ENCODE measurements around the gene CERS3.

CERS3 gene

GRCh38 chr15:100484443-100484842 is 44.3 kb downstream of the CERS3 start:
- H4K20me1 ChIP-seq (ENCODE audit: low read depth, low read length), result no peaks in the 10 kb centered on the region
- no peak overlapping the region for H2AFZ ChIP-seq (ENCODE audit: low read depth, low read length, severe bottlenecking)
- no peak overlapping the region for H3K4me3 ChIP-seq (ENCODE audit: insufficient read depth, low read length, poor library complexity, severe bottlenecking)
- no peak overlapping the region for H3K9ac ChIP-seq (ENCODE audit: low read length)
- 0 out of 2 replicates have a peak, but pooled peaks cover under 1% of the 10 kb centered on the region for H3K9me3 ChIP-seq (ENCODE audit: insufficient read depth, low read length)
- H3F3A ChIP-seq (ENCODE audit: insufficient read depth), result no peaks in the 10 kb centered on the region
- no peak overlapping the region for H3K27ac ChIP-seq (ENCODE audit: low read depth, low read length)
- TF ChIP-seq CTCF (IDR thresholded peaks at IDR 0.05; ENCODE audit: insufficient read depth, low read length, poor library complexity, severe bottlenecking) (no peak), EZH2phosphoT487 (conservative IDR thresholded peaks at IDR 0.05; ENCODE audit: low read length) (no peak)
- H3K4me2 ChIP-seq (ENCODE audit: low read depth, low read length, poor library complexity, severe bottlenecking), result no peak overlapping the region
- no peaks in the 10 kb centered on the region for H3K36me3 ChIP-seq (ENCODE audit: low read length)
- H3K27me3 ChIP-seq (ENCODE audit: low read length), result no peaks in the 10 kb centered on the region
- no peaks in the 10 kb centered on the region; the same call in 1 of the 2 replicates for H3K9me2 ChIP-seq (replicated peaks; ENCODE audit: insufficient read depth, low read length)
- H3K79me2 ChIP-seq (ENCODE audit: insufficient read depth, low read length), result no peaks in the 10 kb centered on the region

GRCh38 chr15:100483370-100483769 is 45.4 kb downstream of the CERS3 start:
- Histone ChIP-seq H3K27ac (ENCODE audit: low read depth, low read length) (no peak overlapping the region), H4K20me1 (ENCODE audit: low read depth, low read length) (no peaks in the 10 kb centered on the region), H3K36me3 (ENCODE audit: low read length) (no peaks in the 10 kb centered on the region), H2AFZ (ENCODE audit: low read depth, low read length, severe bottlenecking) (no peak overlapping the region), H3K4me2 (ENCODE audit: low read depth, low read length, poor library complexity, severe bottlenecking) (no peak overlapping the region), H3K79me2 (ENCODE audit: insufficient read depth, low read length) (no peaks in the 10 kb centered on the region), H3K9ac (ENCODE audit: low read length) (no peak overlapping the region), H3F3A (ENCODE audit: insufficient read depth) (no peaks in the 10 kb centered on the region), H3K9me2 (replicated peaks; ENCODE audit: insufficient read depth, low read length) (no peaks in the 10 kb centered on the region; the same call in 1 of the 2 replicates), H3K9me3 (ENCODE audit: insufficient read depth, low read length) (peaks cover 11% of the 10 kb centered on the region; the same call in 1 of the 2 replicates), H3K27me3 (ENCODE audit: low read length) (no peaks in the 10 kb centered on the region), H3K4me3 (ENCODE audit: insufficient read depth, low read length, poor library complexity, severe bottlenecking) (no peak overlapping the region)
- TF ChIP-seq CTCF (IDR thresholded peaks at IDR 0.05; ENCODE audit: insufficient read depth, low read length, poor library complexity, severe bottlenecking), result no peak
- no peak for TF ChIP-seq EZH2phosphoT487 (conservative IDR thresholded peaks at IDR 0.05; ENCODE audit: low read length)

DNA sequence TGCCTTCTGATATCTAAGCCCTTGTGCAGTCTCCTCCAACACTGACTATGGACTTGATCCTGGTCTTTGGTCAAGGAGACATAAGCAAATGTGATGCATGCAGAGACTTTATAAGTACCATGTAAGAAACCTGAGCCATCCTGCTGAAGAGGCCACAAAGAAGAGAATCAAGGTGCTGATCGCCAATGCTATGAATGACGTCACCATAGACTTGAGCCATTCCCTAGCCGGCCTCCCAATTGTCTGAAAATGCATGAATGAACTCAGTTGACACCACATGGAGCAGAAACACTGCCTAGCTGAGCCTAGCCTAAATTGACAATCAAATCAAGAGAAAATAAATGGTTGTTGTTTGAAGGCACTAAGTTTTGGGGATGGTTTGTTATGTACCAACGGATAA is 51.9 kb downstream of the CERS3 start:
- Histone ChIP-seq H4K20me1 (ENCODE audit: low read depth, low read length) (no peaks in the 10 kb centered on the region), H3K36me3 (ENCODE audit: low read length) (no peaks in the 10 kb centered on the region), H3K9me2 (replicated peaks; ENCODE audit: insufficient read depth, low read length) (no peaks in the 10 kb centered on the region; the same call in 1 of the 2 replicates), H3K79me2 (ENCODE audit: insufficient read depth, low read length) (no peaks in the 10 kb centered on the region), H3K27ac (ENCODE audit: low read depth, low read length) (no peak overlapping the region), H3K9me3 (ENCODE audit: insufficient read depth, low read length) (peaks cover 18% of the 10 kb centered on the region; the same call in 1 of the 2 replicates), H3F3A (ENCODE audit: insufficient read depth) (no peaks in the 10 kb centered on the region), H3K4me2 (ENCODE audit: low read depth, low read length, poor library complexity, severe bottlenecking) (no peak overlapping the region), H3K9ac (ENCODE audit: low read length) (no peak overlapping the region), H3K4me3 (ENCODE audit: insufficient read depth, low read length, poor library complexity, severe bottlenecking) (no peak overlapping the region), H2AFZ (ENCODE audit: low read depth, low read length, severe bottlenecking) (no peak overlapping the region), H3K27me3 (ENCODE audit: low read length) (no peaks in the 10 kb centered on the region)
- TF ChIP-seq EZH2phosphoT487 (conservative IDR thresholded peaks at IDR 0.05; ENCODE audit: low read length) (no peak), CTCF (IDR thresholded peaks at IDR 0.05; ENCODE audit: insufficient read depth, low read length, poor library complexity, severe bottlenecking) (no peak)
